Astrocyte (in vitro differentiated cells and primary cell): ENCODE data around the gene IL2RA.

Source experiments
- CTCF ChIP-seq: IDR thresholded peaks from 2 replicates; pipeline ENCODE4 v1.5.1; 2011; ENCODE audit warnings: low read depth, mild to moderate bottlenecking, inconsistent platforms, low read length, moderate library complexity; ENCODE audit not compliant: insufficient read depth
- EZH2 ChIP-seq: IDR thresholded peaks from 2 replicates; pipeline ENCODE4 v1.6.1; 2012; ENCODE audit warnings: mild to moderate bottlenecking, low read length, inconsistent platforms; ENCODE audit not compliant: insufficient read depth

GRCh38 chr10:6006991-6007390 is 55.2 kb downstream of the IL2RA start:
- TF ChIP-seq CTCF: no peak
- no peak for TF ChIP-seq EZH2
